Kidney glomerular epithelial cell (primary cell): ENCODE data around the gene COA8.
A peak's percentile ranks its signal among the peaks of the same experiment; 100 is the strongest.

Experiments
- DNase-seq: peaks from one replicate; lab custom pipeline; 2025; lab: John Stamatoyannopoulos, UW

The COA8 gene, protein sequence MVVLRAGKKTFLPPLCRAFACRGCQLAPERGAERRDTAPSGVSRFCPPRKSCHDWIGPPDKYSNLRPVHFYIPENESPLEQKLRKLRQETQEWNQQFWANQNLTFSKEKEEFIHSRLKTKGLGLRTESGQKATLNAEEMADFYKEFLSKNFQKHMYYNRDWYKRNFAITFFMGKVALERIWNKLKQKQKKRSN

DNA sequence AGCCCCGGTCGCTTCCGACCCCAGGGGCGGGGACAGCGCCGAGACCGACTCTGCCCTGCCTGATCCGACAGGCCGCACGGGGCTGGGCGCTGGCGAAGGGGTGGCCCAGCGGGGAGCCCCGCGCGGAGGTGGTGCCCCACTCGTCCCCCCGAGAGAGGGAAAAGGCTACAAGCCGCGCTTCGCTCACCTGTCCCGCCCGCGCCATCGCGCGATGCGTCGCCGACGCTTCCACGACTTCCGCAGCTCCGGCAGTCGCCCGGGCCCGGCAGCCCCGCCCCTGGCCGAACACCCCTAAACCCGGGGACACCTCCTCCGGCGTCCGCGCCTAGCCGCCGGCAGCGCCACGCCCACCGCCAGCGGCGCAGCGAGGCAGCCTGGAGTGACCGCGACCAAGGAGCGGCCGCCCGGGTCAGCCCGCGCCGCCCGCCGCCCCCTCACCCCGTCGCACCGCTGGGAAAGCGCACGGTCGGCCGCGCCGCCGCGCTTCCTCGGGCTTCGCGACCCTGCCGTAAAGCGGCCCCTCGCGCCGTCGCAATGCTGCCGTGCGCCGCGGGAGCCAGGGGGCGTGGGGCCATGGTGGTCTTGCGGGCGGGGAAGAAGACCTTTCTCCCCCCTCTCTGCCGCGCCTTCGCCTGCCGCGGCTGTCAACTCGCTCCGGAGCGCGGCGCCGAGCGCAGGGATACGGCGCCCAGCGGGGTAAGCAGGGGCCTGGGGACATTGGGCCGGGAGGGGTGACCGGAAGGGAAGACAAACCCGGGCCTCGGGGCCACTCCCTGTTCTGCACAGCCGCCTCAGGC, at the start of gene COA8, which contains the start of gene BAG5:
Gene COA8 (plus strand): TSS at position 532 of the 797 bp plus-strand sequence. CDS start 42 bp downstream, at position 574.
Gene BAG5 (minus strand): TSS at position 229 of the 797 bp plus-strand sequence. CDS start 1,493 bp downstream, outside the sequence.
- peak; percentile 76 for DNase-seq

DNA sequence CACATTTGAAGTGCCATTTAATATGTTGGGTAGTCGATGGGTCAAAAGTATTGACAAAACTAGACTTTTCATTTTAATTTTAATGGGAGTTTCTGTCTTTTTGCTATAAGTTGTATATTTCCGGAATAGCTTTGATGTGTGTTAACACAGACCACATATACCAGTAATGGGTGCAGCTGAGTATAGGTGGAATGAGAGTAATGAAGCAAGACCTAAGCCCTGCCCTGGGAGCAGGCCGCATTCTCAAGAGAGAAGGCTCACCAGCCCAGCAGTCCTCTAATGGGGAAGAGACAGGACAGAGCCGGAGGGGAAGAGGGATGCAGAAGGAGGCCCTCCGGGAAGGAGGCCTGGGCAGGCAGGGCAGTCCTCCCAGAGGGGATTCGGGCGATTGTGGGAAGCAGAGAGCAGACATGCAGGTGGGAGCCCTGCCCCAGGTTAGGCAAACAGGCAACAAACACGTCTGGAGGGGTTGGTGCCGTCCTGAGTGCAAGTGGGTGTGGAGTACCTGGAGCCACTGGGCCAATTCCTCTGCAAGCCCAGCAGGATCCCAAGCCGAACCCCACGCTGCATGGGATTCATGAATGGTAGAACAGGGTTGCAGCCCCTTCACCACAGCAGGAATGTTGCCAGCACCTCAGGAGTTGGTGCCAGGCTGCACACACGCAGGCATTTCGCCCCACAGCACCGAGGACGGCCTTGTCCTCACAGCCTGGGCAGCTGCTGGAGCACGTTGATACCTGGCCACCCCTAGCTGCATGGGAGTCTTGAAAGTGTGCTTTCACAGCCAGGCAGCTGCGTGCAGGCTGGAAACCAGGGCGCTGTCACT, 48.0 kb upstream of the COA8 start:
- no peak for DNase-seq

DNA sequence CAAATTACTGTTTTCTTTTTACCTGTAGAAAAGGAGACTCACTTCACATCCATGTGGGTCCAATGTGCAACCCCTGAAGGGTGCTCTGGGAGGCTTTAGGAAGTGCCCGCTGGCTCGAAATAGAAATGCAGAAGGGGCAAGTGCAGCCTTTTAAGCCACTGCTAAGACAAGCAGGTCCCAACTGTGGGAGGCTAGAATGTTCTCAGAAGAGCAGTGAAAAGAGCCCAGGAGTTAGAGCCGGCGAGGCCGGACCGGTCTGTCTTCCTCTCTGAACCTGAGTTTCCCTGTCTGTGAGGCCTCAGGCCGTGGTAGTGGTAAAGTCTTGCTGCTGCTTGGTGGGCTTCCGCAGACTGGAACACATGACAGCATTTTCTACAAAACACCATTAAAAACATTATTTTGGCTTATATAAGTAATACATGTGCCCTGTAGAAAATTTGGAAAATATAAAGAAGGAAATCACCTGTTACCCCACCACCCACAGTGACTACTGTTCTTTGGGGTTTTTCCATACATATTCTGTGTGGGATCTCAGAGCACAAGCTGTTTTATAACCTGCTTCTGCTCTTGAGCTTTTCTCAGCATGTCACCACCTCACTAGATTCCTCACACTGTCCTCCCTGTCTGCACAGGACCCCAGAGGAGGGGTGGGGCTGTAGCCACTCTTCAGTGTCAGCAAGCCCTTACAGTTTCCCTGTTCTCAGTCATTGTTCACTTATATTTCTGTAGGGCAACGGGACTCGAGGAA, 46.2 kb upstream of the COA8 start:
- DNase-seq = no peak

DNA sequence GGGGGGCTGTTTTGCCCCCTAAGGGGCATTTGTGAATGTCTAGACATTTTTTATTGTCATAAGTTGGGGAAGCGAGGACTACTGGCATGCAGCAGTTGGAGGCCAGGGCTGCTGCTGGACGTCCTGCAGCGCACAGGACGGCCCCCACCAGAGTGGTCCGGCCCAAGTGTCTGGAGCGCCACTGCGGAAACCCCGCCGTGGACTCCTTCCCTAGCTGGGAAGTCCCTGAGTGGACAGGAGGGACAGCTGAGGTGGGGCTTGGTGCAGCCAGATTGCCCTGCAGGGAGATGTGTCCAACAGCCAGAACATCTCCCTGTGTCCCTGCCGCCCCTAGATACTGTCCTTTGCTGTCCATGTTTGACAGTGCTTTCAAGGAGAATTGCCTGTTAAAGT, 45.6 kb upstream of the COA8 start:
- no peak for DNase-seq

DNA sequence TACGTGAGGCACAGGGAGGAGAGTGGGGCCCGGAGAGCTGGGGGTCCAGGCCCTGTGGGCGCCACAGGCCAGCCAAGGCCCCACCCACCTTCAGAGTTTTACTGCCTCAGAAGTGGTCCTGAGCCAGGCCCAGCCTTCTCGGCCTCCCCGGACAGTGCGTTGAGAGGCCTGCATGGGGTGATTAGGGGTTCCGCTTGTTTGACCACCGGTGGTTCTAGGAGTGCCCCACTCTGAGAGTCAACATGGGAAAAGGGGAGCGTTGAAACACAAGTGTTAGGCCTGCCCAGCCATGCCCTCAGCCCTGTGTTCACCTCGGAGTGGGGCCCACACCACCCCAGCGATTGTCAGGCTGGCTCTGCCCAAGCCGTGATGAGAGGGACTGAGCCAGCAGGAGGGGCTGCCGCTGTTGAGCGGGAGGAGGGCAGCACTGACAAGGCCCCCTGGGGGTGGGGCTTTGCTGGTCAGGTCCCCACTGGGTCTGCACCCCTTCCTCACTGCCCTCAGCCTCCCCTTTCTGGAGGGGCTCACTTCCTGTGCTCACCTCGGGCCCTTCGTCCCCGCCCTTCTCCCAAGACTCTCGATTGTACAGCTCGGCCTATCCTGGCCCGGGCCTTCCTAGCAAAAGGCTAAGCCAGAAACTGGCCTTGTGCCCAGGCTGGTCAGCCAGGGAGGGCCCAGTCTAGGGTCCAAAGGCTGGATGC, 44.9 kb upstream of the COA8 start:
- DNase-seq = no peak

DNA sequence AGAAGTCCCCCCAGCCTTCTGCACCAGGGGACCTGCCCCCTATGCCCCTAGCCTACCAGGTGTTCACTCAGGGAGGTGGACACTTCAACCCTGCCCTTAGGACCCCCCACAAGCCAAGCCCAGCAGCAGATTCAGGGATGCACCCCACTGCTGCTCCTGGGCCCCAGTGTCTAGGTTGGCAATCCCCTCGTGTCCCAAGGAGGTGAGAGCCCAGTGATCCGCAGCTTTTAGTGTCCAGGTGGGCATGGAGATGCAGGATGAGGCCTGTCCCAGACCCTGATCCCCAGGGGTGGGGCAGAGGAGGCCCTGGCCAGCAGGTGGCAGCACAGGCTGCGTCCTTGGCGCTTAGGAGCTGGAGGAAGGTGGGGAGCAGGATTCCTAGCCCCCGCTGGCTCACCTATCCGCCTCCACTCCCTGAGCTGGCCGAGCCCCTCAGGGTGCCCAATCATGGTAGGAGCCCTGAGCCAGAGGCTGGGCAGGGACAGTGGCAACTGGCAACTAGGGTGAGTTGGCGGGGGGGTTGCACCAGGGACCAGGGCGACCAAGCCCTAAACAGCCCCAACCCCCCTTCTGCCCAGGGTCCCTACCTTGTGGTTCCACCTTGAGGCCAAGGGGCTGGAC, 44.2 kb upstream of the COA8 start:
- no peak for DNase-seq

DNA sequence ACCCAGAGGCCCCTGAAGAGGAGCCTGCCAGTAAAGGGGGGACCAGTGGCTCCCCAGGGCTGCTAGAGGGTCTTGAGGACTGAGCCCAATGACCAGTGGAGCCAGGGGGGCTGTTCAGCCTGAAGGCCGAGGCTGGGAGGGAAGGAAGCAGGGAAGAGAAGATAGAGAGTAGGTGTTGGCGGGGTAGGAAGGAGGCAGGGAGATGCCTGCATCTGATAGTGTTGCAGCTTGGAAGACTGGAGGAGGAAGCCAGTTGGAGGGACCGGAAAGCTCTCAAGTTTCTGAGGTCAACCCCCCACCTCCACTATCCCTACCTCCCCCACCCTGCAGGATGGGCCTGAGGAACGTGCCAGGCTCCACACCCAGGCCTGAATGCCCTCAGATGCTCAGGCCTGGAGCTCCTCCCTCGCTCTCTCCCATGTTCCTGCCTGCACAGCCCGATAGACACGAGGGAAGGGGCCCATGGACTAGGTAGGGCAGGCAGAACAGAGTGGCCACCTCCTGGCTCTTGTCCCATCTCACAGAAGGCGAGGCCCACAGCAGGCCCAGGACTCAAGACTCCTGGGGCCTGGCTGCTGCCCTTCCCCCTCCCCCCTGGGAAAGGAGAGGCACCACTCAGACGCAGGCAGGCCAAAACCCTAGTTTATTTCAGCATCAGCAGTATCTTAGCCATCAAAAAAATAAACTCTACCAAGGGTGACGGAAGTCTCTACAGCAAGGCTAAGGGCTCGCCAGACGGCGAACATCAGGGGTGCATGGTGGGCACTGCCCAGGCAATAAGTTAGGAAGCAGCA, 43.5 kb upstream of the COA8 start:
- peak; percentile 26 for DNase-seq

DNA sequence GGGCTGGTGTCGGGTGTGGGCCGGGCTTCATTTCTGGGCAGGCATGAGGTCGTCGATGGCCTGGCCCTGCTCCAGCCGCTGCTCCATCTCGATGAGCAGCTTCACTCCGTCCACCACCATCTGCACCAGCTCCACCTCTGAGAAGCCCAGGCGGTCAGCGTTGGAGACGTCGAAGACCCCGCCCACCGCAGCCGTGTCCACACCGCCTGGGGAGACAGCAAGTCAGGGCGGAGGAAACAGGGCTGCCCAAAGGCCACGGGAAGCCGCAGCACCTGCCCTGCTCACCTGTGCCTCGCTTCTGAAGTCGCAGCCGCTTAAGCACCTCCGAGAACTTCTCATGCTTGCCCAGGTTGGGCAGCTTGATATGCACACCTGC, 42.9 kb upstream of the COA8 start:
- DNase-seq = no peak

DNA sequence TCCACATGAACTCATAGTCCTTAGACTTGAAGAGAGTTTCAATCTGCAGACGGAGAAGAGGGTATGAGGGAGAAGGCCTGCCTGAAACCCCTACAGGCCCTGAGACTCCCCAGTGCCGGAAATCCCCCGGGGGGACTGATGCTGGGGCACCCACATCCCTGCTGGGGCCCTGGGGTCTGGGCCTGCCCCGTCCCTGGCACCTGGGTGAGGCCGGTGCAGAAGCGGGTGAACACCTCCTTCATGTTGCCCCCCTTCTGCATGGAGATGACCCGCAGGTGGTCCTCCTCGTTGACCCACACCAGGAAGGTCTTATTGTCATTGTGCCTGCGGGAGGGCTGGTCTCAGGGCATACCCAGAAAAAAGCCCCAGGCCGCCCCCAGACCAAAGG, 42.5 kb upstream of the COA8 start:
- DNase-seq = no peak

DNA sequence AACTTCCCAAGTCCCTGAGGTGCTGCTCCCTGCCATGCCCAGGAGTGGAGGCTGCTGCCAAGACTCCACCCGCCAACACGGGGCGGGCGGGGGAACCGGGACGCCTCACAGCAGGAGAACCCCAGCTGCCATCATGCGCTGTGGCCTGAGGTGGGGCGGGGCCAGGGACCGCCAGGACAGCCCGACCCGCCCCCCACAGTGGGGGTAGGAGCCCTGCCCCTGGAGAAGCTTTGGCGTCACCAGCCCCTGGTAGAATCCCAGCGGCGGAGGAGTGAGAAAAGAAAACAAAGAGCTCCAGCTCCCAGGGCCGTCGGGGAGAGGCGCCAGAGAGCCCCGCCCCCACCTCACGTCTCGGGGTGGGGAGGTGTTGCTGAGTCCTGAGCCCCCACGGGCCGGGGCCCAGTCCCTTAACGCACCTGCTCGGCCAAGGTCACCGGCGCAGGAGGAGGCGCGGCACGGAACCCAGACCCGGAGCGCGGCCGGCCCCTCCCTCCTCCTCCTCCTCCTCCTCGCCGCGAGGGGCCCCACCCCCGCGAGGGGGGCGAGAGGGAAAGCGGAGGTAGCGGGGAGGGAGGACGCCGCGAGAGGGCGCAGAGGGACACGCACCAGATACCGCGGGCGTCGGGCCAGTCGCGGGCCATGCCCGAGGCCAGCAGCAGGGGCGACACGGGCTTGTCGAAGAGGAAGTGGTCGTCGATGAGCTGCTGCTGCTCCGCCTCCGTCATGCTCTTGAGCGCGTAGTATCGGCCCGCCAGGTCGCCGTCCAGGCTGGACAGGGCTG, 41.9 kb upstream of the COA8 start:
- DNase-seq = no peak

DNA sequence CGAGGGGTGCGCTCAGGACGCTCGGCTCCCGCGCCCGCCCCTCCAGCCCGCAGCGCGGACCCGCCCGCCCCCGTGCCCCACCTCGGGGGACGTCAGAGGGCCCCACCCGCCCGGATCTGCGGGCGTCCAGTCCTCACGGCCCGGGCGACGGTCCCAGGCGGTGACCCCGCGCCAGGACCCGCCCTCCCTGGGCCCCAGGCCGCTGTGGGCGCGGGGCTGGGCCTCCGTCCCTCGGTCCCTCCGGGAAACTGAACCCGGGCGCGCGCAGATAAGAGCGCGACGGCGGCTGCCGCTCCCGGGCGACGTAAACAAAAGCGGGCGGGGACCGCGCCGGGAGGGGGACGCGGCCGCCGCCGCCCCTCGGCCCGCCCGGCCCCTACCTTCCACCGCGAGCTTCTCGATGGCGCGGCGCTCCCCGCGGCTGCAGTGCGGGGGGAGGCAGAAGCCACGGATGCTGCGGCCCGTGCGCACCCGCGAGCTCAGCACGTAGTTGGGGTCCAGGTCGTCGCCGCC, 41.3 kb upstream of the COA8 start:
- DNase-seq = no peak

DNA sequence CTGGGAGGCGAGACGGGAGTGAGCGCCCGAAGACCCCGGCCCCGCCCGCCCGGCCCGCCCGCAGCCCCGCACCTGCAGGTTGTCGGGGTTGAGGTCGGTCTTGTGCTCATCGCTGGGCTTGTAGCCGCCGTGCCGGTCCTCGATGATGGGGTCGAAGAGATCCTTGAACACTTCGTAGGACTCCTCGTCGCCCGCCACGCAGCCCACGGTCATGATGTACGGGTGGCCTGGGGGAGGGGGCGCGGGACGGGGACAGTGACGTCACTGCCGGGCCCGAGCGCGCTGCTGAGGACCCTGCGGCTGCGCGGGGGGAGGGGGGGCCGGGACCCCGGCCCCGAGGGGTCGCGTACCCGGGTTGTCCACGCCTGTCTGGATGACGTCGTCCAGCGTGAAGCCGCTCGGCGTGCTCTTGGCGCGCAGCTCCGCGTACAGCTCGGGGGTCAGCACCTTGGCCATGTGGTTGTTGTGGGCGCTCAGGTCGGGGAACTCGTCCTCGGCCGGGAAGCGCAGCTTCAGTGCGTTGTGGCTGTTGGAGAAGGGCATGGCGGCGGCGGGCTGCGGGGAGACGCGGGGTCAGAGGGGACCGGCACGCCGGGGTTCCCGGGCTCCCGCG, 40.7 kb upstream of the COA8 start:
- DNase-seq = no peak

DNA sequence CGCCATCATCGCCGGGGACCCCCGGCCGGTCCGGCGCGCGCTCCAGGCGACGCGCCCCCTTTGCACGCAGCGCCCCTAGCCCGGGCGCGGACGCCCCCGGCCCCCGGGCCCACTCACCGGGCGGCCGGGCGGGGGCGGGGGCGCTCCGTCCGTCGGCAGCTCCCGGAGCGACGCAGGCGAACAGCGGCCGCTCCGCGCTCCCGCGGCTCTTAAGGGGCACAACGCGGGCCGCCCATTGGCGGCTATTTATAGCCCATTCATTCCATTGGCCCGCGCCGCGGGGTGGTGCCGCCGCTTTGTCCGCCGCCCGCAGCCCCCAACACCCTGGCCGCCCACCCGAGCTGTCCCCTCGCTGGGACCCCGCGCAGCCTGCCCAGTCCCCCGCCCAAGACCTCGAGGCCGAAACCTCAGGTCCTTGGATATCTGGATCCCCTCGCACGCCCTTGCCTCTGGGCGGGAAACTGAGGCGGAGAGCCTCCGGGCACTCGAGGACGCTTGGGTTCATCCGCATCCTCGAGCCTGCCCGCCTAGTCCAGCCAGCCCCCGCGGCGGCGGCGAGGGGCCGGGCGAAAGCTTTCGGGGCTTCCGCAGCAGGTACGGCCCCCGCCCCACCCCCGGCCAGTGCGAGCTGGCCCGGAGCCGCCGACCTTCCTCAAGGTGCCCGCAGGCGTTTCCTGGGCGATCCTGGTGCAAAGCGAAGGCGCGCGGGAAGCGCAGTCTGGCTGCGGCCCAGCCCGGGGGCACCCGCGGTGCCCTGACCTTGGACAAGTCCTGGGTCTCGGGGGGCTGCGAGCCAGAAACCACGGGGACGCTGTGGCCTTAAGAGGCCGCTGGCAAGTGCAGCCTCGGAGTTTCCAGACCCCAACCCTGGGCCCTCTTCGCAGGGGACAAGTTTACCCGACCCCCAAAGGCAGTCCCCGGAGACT, 39.8 kb upstream of the COA8 start, which contains the start of gene CKB:
Gene CKB (minus strand): TSS at position 182 of the 926 bp plus-strand sequence. CDS start 337 bp downstream, outside the sequence.
- no peak for DNase-seq

DNA sequence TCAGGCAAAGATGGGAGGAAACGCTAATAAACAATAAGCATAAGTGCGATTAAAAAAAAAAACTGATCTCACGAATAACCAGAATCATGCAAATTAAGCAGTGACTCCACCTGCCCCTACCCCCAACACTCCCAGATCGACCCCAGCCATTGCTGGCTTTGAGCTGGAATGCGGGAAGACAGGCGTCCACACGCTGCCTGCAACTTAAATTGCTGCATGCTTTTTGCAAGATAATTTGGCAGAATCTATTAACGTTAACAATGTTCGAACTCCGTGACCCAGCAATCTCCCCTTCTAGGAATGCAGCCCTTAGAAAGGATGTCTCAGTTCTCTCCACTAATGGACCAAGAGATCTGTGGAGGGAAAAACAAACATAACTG, 39.2 kb upstream of the COA8 start:
- DNase-seq = no peak

DNA sequence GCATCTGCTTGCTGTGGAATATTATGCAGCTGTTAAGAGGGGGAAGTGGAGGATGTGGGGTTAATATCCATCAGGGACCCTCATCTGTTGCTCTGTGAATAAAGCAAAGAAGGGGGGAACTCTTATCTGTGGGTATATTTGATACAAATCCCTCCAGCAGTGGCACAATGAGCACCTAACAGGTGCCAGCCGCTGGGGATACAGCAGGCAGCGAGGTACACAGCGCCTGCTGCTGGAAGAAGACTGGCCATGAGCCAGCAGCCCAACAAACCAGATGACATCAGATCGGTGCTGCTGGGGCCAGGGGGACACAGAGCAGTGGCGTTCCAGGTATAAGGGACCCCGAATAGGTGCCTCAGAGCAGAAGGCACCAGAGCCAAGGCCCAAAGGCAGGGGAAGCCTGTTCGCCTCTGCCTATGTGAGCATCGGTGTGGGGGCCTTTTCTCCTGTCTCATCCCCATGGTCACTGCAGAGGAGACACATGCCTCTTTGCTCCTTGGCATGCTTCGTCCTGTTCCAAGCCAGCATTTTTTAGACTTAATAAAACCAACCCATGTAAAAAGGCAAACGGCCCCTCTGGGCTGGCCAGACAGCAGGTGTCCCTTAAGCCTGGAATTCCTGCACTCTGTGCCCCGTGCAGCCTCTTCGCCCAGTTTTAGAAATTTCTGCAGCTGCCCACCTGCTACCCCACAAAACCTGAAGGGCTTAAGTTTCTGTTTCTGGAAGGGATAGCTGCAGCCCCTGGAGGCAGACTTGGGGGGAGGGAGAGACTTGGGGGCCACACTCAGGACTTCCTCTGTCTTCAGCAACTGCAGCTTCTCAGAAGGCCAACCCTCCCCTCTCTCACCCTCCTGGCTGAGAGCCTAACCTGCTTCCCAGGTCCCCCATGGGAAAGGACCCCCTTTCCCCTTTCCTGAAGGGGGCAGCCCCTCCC, 38.5 kb upstream of the COA8 start:
- no peak for DNase-seq
